ENCODE data around the gene RIT2. TPM values are rescaled to one million over a fixed set of nuclear protein-coding genes. Genes with fewer than 3 reads are reported as not detected.

The RIT2 gene
- total RNA-seq, 1 experiment from 2014 or later, result 1.5 TPM

DNA sequence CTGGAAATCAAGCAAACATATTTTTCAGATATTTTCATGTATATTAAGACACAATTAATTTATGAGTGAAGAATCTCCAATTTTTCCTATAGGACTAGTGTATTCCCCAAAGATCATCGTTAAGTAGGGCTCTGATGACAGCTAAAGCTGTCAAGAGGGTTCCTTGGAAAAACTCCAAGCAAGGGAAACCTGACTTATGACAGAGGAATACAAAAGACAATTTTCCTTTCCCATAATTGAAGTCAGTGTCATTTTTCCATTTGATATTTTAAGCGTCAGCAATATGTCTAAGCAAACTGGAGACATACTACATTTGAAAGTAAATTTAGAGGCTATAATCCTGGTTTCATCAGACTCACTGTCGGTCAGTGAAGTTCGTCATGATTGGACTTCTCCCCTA lies 36.1 kb downstream of the RIT2 start (continued):
- TF ChIP-seq RORB (CRISPR knock-in tag; IDR thresholded peaks at IDR 0.05) (no peak), GTF2I (CRISPR knock-in tag; conservative IDR thresholded peaks at IDR 0.05) (no peak), ESRRA (CRISPR knock-in tag; IDR thresholded peaks at IDR 0.05; ENCODE audit: borderline replicate concordance) (no peak), NR1H2 (CRISPR knock-in tag; IDR thresholded peaks at IDR 0.05) (no peak)
- TF ChIP-seq, protein P1, sequence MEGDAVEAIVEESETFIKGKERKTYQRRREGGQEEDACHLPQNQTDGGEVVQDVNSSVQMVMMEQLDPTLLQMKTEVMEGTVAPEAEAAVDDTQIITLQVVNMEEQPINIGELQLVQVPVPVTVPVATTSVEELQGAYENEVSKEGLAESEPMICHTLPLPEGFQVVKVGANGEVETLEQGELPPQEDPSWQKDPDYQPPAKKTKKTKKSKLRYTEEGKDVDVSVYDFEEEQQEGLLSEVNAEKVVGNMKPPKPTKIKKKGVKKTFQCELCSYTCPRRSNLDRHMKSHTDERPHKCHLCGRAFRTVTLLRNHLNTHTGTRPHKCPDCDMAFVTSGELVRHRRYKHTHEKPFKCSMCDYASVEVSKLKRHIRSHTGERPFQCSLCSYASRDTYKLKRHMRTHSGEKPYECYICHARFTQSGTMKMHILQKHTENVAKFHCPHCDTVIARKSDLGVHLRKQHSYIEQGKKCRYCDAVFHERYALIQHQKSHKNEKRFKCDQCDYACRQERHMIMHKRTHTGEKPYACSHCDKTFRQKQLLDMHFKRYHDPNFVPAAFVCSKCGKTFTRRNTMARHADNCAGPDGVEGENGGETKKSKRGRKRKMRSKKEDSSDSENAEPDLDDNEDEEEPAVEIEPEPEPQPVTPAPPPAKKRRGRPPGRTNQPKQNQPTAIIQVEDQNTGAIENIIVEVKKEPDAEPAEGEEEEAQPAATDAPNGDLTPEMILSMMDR (IDR thresholded peaks at IDR 0.05), result no peak

DNA sequence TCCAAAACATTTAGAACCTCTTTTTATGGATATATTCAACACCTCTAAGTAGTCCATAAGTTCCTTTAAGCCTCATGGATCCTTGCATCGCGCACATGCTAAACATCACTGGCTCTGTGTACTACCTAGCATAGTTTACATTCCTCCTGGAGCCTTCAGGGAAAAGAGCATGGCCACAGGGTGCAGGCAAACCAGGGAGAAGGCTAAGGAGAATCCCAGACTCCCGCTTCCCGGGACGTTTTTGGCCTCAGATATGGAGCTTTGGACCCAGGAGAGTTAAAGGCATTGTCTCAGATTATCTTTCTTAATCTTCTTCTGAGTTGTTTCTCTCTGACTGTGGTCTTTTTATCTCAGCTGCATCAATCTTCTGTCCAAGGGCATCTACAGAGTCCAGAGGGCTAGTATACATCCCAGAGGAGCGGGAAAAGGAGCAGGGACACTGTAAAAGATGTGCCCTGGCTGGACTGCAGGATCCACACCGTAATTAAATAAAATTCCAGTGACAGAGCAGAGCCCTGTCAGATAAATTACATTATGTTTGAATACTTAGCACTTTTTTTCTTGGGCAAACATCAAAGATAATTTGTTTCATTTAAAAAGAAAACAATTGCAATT lies 36.9 kb downstream of the RIT2 start:
- Mint-ChIP-seq H3K27me3 (ENCODE audit: low read depth) (no peaks in the 10 kb centered on the region), H3K4me3 (no peak overlapping the region), H3K36me3 (no peaks in the 10 kb centered on the region; the same call in 1 of the 2 replicates), H3K4me1 (peaks cover 43% of the 10 kb centered on the region), H3K9me3 (peaks cover 6% of the 10 kb centered on the region), H3K27ac (no peak overlapping the region)
- POLR2A ChIA-PET, result interaction anchor here (1.0 kb wide), 1 partner anchor 41 kb away, joined by 3 read pairs; no protein-coding TSS in a partner anchor
- DNase-seq (ENCODE audit: low spot score), result peak; percentile 14
- TF ChIP-seq ELF4 (CRISPR knock-in tag; IDR thresholded peaks at IDR 0.05; ENCODE audit: low read depth) (no peak), SOX15 (CRISPR knock-in tag; IDR thresholded peaks at IDR 0.05) (no peak), PRRX2 (CRISPR knock-in tag; IDR thresholded peaks at IDR 0.05) (no peak), GTF2I (CRISPR knock-in tag; conservative IDR thresholded peaks at IDR 0.05) (no peak), MXD4 (CRISPR knock-in tag; IDR thresholded peaks at IDR 0.05; ENCODE audit: borderline replicate concordance) (no peak), ZNF263 (CRISPR knock-in tag; IDR thresholded peaks at IDR 0.05; ENCODE audit: low read depth) (no peak), NFATC4 (CRISPR knock-in tag; IDR thresholded peaks at IDR 0.05) (no peak), NR2C2 (CRISPR knock-in tag; IDR thresholded peaks at IDR 0.05) (no peak), FOXJ3 (CRISPR knock-in tag; IDR thresholded peaks at IDR 0.05; ENCODE audit: borderline replicate concordance) (no peak), NR3C1 (CRISPR knock-in tag; conservative IDR thresholded peaks at IDR 0.05; ENCODE audit: low read depth) (no peak), ZNF512 (CRISPR knock-in tag; IDR thresholded peaks at IDR 0.05; ENCODE audit: borderline replicate concordance) (no peak)
- TF ChIP-seq, protein P2, sequence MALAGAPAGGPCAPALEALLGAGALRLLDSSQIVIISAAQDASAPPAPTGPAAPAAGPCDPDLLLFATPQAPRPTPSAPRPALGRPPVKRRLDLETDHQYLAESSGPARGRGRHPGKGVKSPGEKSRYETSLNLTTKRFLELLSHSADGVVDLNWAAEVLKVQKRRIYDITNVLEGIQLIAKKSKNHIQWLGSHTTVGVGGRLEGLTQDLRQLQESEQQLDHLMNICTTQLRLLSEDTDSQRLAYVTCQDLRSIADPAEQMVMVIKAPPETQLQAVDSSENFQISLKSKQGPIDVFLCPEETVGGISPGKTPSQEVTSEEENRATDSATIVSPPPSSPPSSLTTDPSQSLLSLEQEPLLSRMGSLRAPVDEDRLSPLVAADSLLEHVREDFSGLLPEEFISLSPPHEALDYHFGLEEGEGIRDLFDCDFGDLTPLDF (CRISPR knock-in tag; IDR thresholded peaks at IDR 0.05), result no peak
- CTCF ChIA-PET, result no interaction called here
- ATAC-seq, result peak; percentile 92

GRCh38 chr18:43077510-43078308 lies 37.8 kb downstream of the RIT2 start:
- H3K27ac Mint-ChIP-seq, result no peak overlapping the region
- no peaks in the 10 kb centered on the region for H3K36me3 Mint-ChIP-seq
- H3K9me3 Mint-ChIP-seq, result peaks cover 5% of the 10 kb centered on the region
- no peak for TF ChIP-seq ZNF425 (CRISPR knock-in tag; conservative IDR thresholded peaks at IDR 0.05)
- no peak for TF ChIP-seq JAZF1 (CRISPR knock-in tag; IDR thresholded peaks at IDR 0.05)
- TF ChIP-seq ELF4 (CRISPR knock-in tag; IDR thresholded peaks at IDR 0.05; ENCODE audit: low read depth), result no peak
- no peak for ATAC-seq
- peaks cover 48% of the 10 kb centered on the region for H3K4me1 Mint-ChIP-seq
- no peak for DNase-seq (ENCODE audit: low spot score)
- H3K4me3 Mint-ChIP-seq, result no peak overlapping the region
- ChIA-PET POLR2A (interaction anchor here (0.5 kb wide), 1 partner anchor 410 kb away, joined by 3 read pairs; no protein-coding TSS in a partner anchor), CTCF (no interaction called here)
- H3K27me3 Mint-ChIP-seq (ENCODE audit: low read depth), result no peaks in the 10 kb centered on the region

All from WTC11 (cell line).